HG03565 (cell line): Measurements from ENCODE around the gene CAMSAP3.

Experiments used
- ATAC-seq: cut with Tn5 transposase; IDR thresholded peaks from one replicate; pipeline ENCODE4 v1.9.1; 2021; ENCODE audit warnings: mild to moderate bottlenecking, moderate library complexity; ENCODE audit not compliant: unreplicated experiment

Gene CAMSAP3

GRCh38 chr19:7610491-7611240 lies 15.0 kb downstream of the CAMSAP3 start:
- no peak for ATAC-seq

- ATAC-seq: no peak
Measured at GRCh38 chr19:7611541-7612279, 16.0 kb downstream of the CAMSAP3 start.

- ATAC-seq: no peak
Measured at GRCh38 chr19:7612282-7613274, 16.9 kb downstream of the CAMSAP3 start.

GRCh38 chr19:7614859-7615741 lies 19.4 kb downstream of the CAMSAP3 start:
- ATAC-seq: no peak

- no peak for ATAC-seq
Measured at GRCh38 chr19:7617172-7617571, 21.5 kb downstream of the CAMSAP3 start.

GRCh38 chr19:7617735-7618134 lies 22.1 kb downstream of the CAMSAP3 start:
- ATAC-seq: no peak

- no peak for ATAC-seq
Measured at GRCh38 chr19:7618348-7618747, 22.7 kb downstream of the CAMSAP3 start.

GRCh38 chr19:7618771-7619510 lies 23.3 kb downstream of the CAMSAP3 start:
- ATAC-seq: no peak

GRCh38 chr19:7619671-7620441 lies 24.2 kb downstream of the CAMSAP3 start:
- no peak for ATAC-seq

GRCh38 chr19:7620442-7621412 lies 25.1 kb downstream of the CAMSAP3 start:
- no peak for ATAC-seq

GRCh38 chr19:7622933-7623685 lies 27.4 kb downstream of the CAMSAP3 start:
- ATAC-seq: no peak

- no peak for ATAC-seq
Measured at GRCh38 chr19:7623725-7624603, 28.3 kb downstream of the CAMSAP3 start.

- no peak for ATAC-seq
Measured at GRCh38 chr19:7624810-7625209, 29.1 kb downstream of the CAMSAP3 start.

- no peak for ATAC-seq
Measured at GRCh38 chr19:7625763-7626372, 30.2 kb downstream of the CAMSAP3 start.

- ATAC-seq: no peak
Measured at GRCh38 chr19:7627166-7627565, 31.5 kb downstream of the CAMSAP3 start.
